Measurements from ENCODE around the gene CPLX1. TPM values are rescaled to one million over a fixed set of nuclear protein-coding genes. Genes with fewer than 3 reads are reported as not detected.

Gene CPLX1
- total RNA-seq, 1 donor from 2014 or later, result 1.1 TPM

DNA sequence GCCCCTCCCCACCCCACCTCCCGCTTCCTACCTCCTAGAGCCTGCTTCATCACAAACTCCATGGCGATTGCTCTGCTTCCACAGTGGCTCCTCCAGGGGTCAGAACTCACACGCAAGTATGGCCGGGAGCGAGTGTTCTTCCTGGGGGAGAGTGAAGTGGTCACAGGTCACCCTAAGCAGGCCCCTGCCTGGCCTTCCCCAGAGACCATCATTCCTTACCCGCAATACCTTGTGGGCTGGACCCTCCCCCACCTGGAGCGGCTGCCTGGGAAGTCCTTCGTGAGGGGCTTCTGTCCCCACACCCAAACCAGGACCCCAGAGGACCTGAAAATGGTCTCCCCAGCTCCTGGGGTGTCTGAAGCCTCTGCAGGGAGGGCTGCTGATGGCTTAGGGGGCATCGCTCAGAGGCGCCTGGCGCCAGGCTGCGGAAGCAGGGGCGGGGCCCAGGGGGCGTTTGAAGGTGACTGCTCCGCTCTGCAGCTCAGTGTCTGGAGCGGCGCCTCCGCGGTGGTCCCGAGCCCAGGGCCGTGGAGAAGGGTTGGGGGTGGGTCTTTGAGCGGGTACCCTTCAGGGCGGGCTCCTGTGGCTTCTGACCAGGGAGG is 1.4 kb downstream of the CPLX1 start:
- intact Hi-C loops (cut with DNase I), result no loop called here
- H3K27me3 ChIP-seq, result peaks cover 33% of the 10 kb centered on the region
- no peak overlapping the region for H3K27ac ChIP-seq
- TF ChIP-seq CTCF (IDR thresholded peaks at IDR 0.05), result no peak
- H3K4me1 ChIP-seq, result peaks cover 0 to 3% of the 10 kb centered on the region in 2 donors
- H3K36me3 ChIP-seq, result no peaks in the 10 kb centered on the region
- no peaks in the 10 kb centered on the region for H3K9me3 ChIP-seq
- no peak overlapping the region for H3K4me3 ChIP-seq
- DNase-seq (ENCODE audit: low spot score in 2 of 2), result peak in 1 of 2 donors; percentile 52

GRCh38 chr4:823761-824460 is 2.0 kb downstream of the CPLX1 start:
- Histone ChIP-seq H3K4me3 (no peak overlapping the region), H3K27me3 (peaks cover 33% of the 10 kb centered on the region), H3K4me1 (peaks cover 0 to 3% of the 10 kb centered on the region in 2 donors), H3K36me3 (no peaks in the 10 kb centered on the region), H3K27ac (no peak overlapping the region), H3K9me3 (no peaks in the 10 kb centered on the region)
- intact Hi-C loops (cut with DNase I), result no loop called here
- TF ChIP-seq CTCF (IDR thresholded peaks at IDR 0.05), result no peak
- peak in 1 of 2 donors; percentile 58 for DNase-seq (ENCODE audit: low spot score in 2 of 2)

DNA sequence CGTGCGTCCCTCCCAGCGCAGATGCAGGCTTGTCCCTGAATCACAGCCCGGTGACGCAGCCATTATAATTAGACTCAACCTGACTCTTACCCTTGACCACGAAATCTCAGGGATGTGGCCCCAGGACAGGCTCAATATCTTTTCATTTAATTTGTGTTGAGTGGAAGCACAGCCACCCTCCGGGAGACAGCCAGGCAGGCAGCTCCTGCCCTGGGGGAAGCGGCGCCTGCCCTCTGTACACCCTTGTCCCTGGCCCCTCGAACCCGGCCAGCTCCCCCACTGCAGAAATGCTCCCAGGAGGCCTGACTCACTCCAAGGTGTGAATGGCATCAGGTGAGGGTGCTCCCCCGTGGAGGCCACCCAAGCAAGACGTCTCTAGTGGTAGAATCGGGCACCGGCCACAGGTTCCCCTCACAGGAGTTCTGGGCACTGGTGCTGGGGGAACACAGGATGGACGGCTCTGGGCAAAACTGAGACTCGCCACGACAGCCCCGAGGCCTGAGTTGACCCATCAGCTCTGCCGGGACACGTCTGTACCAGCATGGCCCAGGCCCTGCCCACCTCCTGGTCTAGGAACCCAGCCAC is 2.7 kb downstream of the CPLX1 start:
- Histone ChIP-seq H3K9me3 (no peaks in the 10 kb centered on the region), H3K27me3 (peaks cover 33% of the 10 kb centered on the region), H3K4me3 (no peak overlapping the region), H3K27ac (no peak overlapping the region), H3K36me3 (no peaks in the 10 kb centered on the region), H3K4me1 (peaks cover 0 to 3% of the 10 kb centered on the region in 2 donors)
- TF ChIP-seq CTCF (IDR thresholded peaks at IDR 0.05), result no peak
- intact Hi-C loops (cut with DNase I), result no loop called here
- DNase-seq (ENCODE audit: low spot score in 2 of 2), result no peak

GRCh38 chr4:822361-823175 is 3.4 kb downstream of the CPLX1 start:
- intact Hi-C loops (cut with DNase I), result no loop called here
- H3K4me3 ChIP-seq, result no peak overlapping the region
- DNase-seq (ENCODE audit: low spot score in 2 of 2), result no peak
- H3K27me3 ChIP-seq, result peaks cover 28% of the 10 kb centered on the region
- no peak for TF ChIP-seq CTCF (IDR thresholded peaks at IDR 0.05)
- H3K4me1 ChIP-seq, result peaks cover 0 to 3% of the 10 kb centered on the region in 2 donors
- H3K9me3 ChIP-seq, result no peaks in the 10 kb centered on the region
- H3K36me3 ChIP-seq, result no peaks in the 10 kb centered on the region
- H3K27ac ChIP-seq, result no peak overlapping the region

DNA sequence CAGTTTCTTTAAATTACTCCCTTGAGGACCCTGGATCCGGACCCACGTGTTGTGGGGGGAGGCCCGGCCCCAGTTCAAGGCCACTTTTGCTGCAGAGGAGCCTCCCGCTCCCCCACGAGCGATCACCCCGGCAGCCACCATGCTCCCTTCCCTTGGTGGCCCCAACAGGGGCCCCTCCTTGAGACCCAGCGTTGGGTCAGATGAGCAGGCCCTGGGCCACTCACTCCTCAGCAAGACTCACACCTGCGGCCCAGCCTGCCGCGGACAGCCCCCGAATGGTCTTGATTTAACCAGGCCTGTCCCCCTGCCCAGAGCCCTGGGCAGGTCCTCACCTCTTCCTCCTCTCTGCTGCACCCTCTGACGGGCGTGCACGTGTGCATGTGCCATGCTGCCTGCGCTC is 4.3 kb downstream of the CPLX1 start:
- intact Hi-C loops (cut with DNase I), result no loop called here
- H3K4me3 ChIP-seq, result no peak overlapping the region
- no peaks in the 10 kb centered on the region for H3K9me3 ChIP-seq
- no peaks in the 10 kb centered on the region for H3K36me3 ChIP-seq
- H3K27ac ChIP-seq, result no peak overlapping the region
- H3K4me1 ChIP-seq, result peaks cover 0 to under 1% of the 10 kb centered on the region in 2 donors
- no peak for TF ChIP-seq CTCF (IDR thresholded peaks at IDR 0.05)
- peaks cover 19% of the 10 kb centered on the region for H3K27me3 ChIP-seq
- DNase-seq (ENCODE audit: low spot score in 2 of 2), result no peak
